ENCODE results near the gene ADCK1.
"Not testable (repeated sequence)": the region's sequence is repeated elsewhere in the genome, so short reads cannot be mapped to it uniquely, and the experiment has no call there.

Gene ADCK1

DNA sequence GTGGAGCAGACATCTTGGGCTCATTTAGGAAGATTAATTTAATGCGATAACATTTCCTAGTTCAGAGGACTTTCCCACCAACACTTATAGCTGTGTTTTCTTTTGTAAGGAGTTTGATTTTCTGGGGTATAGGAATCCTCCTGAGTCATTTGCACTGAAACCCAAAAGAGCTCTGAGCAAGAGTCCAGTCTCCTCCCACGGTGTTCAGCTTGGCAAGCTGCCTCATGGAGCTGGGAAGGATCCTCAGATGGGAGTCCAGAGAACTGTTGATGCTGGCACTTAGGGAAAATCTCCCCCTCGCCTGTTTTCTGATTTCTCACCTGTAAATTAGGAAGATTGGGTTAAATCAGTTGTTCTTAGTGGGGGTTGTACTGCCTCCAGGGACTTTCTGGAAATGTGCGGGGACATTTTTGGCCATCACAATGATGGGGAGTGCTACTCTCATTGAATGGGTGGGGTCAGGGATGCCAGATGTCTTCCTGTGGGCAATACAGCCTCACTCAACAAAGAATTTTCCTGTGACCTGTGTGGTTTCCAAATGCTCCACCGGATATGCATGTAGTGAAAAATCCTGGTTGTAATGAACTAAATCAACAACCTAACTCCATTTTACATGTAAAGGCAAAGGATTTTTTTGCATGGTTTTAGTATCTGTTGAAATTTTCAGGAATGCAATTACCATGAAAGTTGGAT lies 150.6 kb downstream of the ADCK1 start:
- no peak for DNase-seq (ENCODE audit: low spot score)

DNA sequence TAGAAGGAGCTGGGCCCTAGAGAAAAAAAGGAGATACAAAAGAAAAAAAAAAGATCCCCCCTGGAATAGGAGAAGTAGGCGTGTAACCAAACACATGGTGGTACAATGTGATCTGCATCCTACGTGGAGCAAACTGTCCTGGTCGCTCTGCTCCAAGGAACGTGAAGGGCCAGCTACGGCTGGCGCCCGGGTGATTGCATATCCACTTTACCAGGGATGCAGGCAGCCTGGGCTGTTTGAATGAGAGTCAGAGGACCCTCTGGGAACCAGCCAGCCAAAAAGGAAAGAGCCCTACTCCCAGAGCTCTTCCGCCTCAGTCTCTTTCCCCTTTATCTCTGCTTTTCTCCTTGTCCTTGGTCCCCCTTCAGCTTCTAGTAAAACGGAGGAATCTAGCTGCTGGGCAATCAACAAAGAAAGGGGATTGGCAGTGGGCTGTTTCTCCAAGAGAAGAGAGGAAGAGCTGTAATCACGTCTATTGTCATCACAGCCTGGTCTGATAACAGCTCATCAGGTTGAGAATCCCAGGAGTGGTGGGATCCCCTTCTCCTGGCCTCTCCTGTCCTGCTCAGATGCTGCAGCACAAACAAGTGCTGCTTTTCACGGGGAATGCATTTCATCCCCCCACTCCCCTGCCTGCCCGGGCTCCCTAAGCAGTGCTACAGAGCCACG lies 156.0 kb downstream of the ADCK1 start:
- DNase-seq (ENCODE audit: low spot score), result no peak

DNA sequence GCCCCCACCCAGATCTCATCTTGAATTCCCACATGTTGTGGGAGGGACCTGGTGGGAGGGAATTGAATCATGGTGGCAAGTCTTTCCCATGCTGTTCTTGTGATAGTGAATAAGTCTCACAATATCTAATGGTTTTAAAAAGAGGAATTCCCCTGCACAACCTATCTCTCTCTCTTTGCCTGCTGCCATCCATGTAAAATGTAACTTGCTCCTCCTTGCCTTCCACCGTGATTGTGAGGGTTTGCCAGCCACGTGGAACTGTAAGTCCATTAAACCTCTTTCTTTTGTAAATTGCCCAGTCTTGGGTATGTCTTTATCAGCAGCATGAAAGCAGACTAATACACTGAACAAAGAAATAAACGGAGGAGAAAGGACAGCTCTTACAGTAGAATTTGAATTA lies 159.8 kb downstream of the ADCK1 start:
- DNase-seq (ENCODE audit: low spot score), result not testable (repeated sequence)

DNA sequence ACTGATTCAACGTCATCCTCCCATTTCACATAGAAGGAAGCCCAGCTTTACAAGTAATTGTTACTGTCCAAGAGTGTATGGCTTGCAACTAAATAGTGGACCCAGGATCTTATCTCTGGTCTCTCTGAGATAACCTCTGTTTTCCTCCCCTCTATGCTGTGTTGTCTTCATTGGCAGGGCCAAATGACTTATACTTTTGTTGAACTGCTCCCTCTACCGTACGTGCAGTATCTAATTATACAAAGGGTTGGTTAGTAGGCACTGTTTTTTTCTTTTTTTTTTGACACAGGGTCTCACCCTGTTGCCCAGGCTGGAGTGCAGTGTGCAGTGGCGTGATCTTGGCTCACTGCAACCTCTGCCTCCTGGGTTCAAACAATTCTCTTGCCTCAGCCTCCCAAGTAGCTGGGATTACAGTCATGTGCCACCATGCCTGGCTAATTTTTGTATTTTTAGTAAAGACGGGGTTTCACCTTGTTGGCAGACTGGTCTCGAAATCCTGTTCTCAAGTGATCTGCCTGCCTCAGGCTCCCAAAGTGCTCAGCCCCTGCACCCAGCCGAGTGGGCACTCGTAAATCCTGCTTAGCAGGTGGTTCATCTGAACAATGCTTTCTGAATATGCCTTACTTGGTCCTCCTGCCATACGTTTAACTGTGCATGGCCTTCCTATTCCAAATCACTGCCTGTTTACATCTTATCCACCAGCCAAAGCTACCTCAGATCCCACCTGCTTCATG lies 162.1 kb downstream of the ADCK1 start:
- no peak for DNase-seq (ENCODE audit: low spot score)

DNA sequence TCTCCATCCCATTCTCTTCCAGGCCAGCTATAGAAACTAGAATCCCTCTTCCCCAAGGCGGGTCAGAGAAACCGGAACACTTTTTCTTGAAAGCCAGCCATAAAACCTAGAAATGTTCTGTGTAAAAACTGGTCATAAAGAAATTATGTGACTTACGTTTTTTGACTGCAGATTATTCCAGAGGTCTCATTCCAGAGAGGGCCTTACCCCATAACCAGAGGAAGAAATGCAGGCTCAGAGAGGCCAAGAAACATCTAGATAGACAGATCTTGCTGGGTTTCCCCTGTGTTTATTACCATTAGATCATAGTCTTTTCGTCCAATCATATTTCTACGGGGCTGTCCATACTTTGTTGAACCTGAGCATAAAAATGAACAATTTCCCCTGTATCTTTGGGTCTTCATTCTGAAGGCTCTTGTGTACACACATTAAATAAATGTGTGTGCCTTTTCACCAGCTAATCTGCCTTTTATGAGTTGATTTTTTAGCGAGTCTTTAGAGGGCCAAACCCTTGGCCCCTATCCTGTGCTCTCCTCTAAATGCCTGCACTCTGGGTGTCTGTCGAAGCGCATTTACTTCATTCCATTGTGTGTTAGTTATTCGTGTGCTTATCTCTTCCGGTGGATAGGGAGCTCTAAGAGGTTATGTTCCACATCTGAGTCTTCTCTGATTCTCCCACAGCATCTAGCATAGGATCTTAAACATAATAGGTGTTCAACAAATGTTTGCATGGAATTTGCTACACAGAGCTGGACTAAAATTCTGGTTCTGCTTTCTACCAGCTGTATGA lies 163.0 kb downstream of the ADCK1 start:
- DNase-seq (ENCODE audit: low spot score), result no peak

DNA sequence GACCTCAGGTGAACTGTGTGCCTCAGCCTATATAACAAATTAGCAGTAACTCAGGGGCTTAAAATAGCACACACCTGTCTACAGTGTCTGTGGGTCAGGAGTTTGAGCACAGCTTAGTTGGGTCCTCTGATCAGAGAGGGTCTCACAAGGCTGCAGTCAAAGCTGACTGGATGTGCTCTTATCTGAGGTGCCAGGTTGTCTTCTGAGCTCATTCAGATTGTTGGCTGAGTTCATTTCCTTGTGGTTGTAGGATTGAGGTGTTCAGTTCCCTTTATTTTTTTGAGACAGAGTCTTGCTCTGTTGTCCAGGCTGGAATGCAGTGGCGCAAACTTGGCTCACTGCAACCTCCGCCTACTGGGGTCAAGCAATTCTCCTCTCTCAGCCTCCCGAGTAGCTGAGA lies 164.7 kb downstream of the ADCK1 start:
- no peak for DNase-seq (ENCODE audit: low spot score)

DNA sequence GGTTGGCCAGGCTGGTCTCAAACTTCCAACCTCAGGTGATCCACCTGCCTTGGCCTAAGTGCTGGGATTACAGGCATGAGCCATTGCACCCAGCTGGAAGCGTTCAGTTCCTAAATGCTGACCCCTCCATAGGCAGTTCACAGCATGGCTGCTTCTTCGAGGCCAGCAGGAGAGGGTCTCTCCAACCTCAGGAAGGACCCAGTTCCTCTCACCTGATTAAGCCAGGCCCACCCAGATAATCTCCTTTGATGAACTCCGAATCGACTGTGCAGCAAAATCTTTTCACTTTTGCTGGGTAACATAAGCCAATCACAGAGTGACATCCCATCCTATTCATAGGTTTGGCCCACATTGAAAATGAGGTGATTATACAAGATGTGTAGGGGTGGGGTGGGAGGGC lies 165.1 kb downstream of the ADCK1 start:
- no peak for DNase-seq (ENCODE audit: low spot score)

DNA sequence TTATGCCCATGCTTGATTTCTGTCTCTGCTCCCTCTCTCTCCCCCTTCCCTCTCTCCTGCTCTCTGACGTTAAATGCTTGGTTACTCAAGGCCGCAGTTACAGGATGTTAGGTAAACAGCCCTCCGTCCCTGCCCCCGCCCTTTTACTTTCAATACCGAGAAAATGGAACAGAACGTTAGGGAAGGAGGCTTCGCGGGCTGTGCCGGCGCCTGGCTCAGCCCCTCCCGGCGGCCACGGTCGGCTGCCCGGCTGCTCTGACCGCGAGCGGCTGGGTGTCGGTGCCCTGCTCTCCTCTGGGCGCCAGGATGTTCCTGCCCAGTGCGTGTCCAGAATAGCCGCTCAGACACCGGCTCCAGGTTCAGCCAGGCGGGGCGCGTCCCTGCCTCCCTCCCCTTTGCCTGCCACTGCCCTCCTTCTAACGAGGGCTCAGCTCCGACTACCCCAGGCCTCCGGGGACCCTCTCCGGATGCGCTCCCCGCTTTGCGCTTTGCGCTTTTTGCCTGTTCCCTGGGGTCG lies 166.1 kb downstream of the ADCK1 start:
- DNase-seq (ENCODE audit: low spot score), result no peak

DNA sequence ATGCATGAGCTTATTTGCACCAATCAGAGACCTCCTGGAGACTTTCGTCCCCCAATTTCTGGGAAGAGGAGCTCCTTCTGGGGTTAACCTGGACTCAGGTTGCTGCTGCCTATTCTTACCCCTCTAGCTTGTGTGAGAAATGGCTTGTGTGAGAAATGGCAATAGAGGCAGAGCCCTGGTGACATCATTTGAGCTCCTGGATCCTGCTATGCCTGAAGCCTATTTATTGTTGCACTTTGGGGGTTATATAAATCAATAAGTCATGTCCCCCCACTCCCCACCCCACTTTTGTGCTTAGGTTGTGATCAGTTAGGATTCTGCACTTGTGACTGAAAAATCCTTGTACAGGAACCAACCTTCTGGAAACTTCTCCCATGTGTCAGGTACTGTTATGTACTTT lies 167.2 kb downstream of the ADCK1 start:
- DNase-seq (ENCODE audit: low spot score), result no peak

DNA sequence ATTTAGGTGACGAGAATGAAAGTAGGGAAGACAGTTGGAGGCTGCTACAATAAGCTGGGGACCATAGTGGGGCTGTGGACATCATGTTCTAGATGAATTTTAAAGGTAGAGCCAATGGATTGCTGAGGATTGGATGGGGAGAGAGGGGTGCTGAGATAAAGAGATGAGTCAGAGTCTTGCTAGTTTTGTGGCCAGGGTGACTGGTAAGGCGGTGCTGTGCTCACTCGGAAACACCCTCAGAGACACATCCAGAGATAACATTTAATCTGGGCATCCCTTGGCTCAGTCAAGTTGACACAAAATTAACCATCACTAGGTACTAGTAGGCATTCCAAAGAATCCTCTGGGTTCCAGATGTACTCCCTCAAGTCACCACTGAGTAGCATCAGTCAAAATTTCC lies 170.7 kb downstream of the ADCK1 start:
- DNase-seq (ENCODE audit: low spot score), result no peak

DNA sequence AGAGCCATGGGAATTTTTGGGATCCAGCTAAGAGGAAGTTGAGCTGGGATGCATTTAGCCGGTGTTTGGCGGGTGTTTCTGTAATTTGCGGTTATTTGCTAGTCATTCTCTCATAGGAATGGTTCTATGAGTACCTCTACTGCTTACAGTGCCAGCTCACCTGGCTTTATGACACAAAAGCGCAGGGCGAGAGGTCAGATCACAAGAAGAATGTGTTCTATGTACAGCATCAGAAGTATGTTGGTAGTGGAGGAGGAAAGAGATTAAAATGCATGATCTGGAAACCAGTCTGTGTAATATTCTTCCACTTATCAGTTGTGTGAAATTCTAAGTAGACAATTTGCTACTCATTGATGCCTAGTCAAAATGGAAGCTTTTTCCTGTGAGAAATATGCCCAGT lies 173.3 kb downstream of the ADCK1 start:
- DNase-seq (ENCODE audit: low spot score), result no peak

DNA sequence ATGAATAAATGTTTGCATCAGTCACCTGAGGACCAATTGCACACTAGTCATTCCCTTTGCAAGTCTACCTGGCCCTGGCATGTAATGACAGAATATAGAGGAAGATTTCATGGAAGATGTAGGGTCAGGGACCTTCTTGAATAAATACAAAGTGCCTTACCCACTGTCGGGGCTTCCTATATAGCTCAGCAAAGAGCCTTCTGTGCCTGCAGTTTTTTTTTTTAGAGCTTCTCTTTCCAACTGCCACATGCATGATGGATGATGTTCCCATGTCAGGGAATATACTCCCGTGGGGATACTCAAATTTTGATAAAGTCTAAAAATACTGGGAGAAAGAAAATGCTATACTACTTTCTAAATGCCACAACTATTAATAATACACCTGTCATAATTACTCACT lies 176.7 kb downstream of the ADCK1 start:
- DNase-seq (ENCODE audit: low spot score), result no peak

DNA sequence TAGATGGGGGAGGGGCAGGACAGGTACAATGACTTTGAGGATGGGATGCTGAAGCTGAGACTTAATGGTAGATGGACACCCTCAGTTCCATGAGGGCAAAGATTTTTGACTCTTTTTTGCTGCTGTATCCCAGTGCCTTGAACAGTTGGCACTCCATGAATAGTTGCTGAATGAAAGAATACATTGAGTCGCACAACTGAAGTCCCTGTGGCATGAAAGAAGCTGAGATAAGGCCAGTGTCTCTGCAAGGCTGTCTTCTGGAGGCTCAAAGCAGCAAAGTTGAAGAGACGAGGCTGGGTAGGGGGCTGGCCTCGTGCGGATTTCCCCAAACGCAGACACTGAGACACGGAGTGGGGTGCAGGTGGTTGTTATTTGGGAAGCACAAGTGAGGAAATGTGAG lies 179.3 kb downstream of the ADCK1 start:
- no peak for DNase-seq (ENCODE audit: low spot score)

DNA sequence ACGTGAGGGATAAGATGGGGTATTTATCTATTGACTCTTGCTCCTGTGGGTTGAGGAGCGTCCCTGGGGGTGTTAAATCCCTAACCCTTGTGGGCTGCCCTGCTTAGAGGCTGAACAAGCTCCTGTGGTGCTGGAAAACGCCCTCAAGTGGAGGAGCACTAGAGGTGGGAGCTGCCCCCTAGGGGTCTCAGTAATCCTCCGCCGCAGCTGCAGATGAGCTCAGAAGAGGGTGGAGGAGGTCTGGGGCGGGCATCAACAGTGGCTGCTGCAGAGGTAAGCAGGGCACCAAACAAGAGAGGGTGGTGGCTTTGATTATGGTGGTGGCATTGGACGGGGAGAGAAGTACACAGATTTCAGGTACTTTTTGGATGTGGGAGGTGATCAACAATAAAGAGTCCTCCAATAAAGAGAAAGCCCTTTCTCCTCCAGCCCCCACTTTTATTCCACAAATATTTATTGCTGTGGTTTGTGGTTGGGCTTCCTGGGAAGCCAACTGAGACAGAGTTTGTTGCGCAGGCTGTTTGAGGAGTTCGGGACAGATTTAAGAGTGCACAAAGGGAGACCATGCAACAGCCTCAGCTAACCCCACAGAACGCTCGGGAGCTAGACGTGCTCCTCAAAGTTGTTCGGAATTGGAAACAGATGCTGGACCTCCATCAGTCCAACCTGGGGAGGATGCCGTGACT lies 179.9 kb downstream of the ADCK1 start:
- peak; percentile 26 for DNase-seq (ENCODE audit: low spot score)

DNA sequence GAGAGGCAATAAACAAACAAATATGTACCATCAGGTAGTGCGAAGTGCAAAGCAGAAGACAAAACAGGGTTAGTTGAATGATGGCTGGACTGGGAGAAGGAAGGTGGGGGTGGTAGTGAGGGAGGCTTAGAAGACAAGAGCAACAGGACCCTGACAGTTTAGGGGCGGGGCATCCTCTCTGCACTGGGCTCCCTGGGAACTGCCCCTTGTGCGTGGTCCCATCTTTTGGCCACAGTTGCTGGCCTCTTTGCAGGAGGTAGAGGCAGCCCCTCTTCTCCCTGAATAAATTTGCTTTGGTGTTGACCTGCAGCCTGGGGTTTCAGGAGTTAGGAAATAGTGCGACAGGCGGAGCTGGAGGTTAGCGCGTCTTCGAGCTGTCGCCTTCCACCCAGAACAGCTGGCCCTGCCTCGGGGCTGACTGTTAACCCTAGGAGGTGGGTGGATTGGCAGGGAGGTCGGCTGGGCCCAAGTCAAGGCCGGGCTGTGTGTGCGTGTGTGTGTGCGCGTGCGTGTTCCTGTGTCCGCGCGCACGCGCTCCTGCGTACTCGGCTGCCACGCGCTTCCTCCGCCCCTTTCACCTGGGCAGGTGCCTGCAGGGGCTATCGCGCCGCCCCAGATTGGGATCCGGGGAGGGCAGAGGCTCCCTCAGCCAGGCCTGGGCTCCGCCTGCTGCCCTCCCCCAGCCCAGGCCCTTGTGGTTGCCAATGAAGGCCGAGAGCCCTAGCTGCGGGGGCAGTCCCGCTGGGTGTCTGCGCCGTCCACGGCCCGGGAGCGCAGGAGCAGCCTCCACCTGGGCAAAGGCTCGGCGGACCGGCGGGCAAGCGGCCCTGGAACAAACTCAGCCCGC lies 180.8 kb downstream of the ADCK1 start:
- DNase-seq (ENCODE audit: low spot score), result no peak

Data from NAMALWA (cell line).